ENCODE data around the gene CDH4.

The CDH4 gene

GRCh38 chr20:61582196-61582923 lies 330.3 kb downstream of the CDH4 start:
- H3K27ac ChIP-seq = no peak overlapping the region
- TF ChIP-seq ZFX (IDR thresholded peaks at IDR 0.05) (no peak), CTCF (conservative IDR thresholded peaks at IDR 0.05) (no peak)

GRCh38 chr20:61583356-61583755 lies 331.3 kb downstream of the CDH4 start:
- no peak for TF ChIP-seq ZFX (IDR thresholded peaks at IDR 0.05)
- TF ChIP-seq CTCF (conservative IDR thresholded peaks at IDR 0.05) = no peak
- no peak overlapping the region for H3K27ac ChIP-seq

- H3K27ac ChIP-seq = no peak overlapping the region
- TF ChIP-seq CTCF (conservative IDR thresholded peaks at IDR 0.05) (no peak), ZFX (IDR thresholded peaks at IDR 0.05) (no peak)
Measured at GRCh38 chr20:61584851-61585250, 332.8 kb downstream of the CDH4 start.

- no peak overlapping the region for H3K27ac ChIP-seq
- TF ChIP-seq CTCF (conservative IDR thresholded peaks at IDR 0.05) (no peak), ZFX (IDR thresholded peaks at IDR 0.05) (no peak)
Measured at GRCh38 chr20:61585764-61586163, 333.7 kb downstream of the CDH4 start.

- H3K27ac ChIP-seq = no peak overlapping the region
- TF ChIP-seq CTCF (conservative IDR thresholded peaks at IDR 0.05) = no peak
- TF ChIP-seq ZFX (IDR thresholded peaks at IDR 0.05) = no peak
Measured at GRCh38 chr20:61587036-61587435, 335.0 kb downstream of the CDH4 start.

GRCh38 chr20:61587681-61588289 lies 335.7 kb downstream of the CDH4 start:
- TF ChIP-seq CTCF (conservative IDR thresholded peaks at IDR 0.05) (no peak), ZFX (IDR thresholded peaks at IDR 0.05) (no peak)
- H3K27ac ChIP-seq = no peak overlapping the region

Data from C4-2B (cell line).